Measurements from ENCODE around the gene RGS17.

DNA sequence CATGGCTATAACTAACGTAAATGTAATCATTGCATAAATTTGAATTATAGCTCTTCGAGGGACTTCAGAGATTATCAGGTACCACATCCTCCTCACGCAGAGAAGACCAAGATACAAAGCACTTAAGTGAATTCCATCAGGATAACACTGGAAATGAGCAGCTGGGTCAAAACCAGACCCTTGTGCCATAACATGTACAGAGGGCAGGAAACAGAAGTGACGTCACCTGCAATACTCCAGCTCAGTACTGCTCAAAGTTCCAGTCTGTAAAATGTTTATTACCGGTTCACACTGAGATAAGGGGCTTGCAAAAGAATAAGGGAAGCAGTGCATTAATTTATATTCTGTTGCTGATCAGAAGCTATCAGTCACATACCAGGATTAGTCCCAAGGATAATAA lies 45.8 kb downstream of the RGS17 start:
- no peak for TF ChIP-seq POLR2AphosphoS2 (IDR thresholded peaks at IDR 0.05; ENCODE audit: low read depth, low read length)
- no peak for TF ChIP-seq CREB1 (IDR thresholded peaks at IDR 0.05; ENCODE audit: low read depth)
